PC-9 (cell line): ENCODE measurements around the gene ITGA6. TPM values are rescaled to one million over a fixed set of nuclear protein-coding genes. Genes with fewer than 3 reads are reported as not detected.

Experiments used
- BruUV-seq: library from RNA; stranded (reverse); fragments of 400-500 nt; replicated peaks from 2 replicates; lab custom pipeline; 2021; lab: Mats Ljungman, UMichigan
- CTCF ChIA-PET: fragments of 300-600 bp; sonication (Branson Sonifier 250); formaldehyde crosslinking; loops from one replicate; lab custom pipeline; 2022; ENCODE audit warnings: antibody characterized with exemption; lab: Charles Lee
- POLR2A ChIA-PET: fragments of 300-600 bp; sonication (Branson Sonifier 250); formaldehyde crosslinking; loops from one replicate; lab custom pipeline; 2022; ENCODE audit warnings: antibody characterized with exemption; ENCODE audit not compliant: unreplicated experiment; lab: Charles Lee
- DNase-seq, 2 experiments: peaks; one replicate each; pipeline versions ENCODE4 v3.0.0 to v3.0.0-alpha.2; 2015 to 2022; ENCODE audit warnings: mixed read lengths in 1 of 2
- H2AFZ ChIP-seq: fragments of 200-600 bp; sonication (generic); 2 replicates; pipeline ENCODE4 v1.8.1; 2017; ENCODE audit warnings: antibody characterized with exemption
- H3F3A ChIP-seq: fragments of 200-600 bp; sonication (generic); 2 replicates; pipeline ENCODE4 v1.8.1; 2017; ENCODE audit warnings: antibody characterized with exemption, mild to moderate bottlenecking, low read depth; ENCODE audit not compliant: insufficient read depth
- H3K27ac ChIP-seq: fragments of 200-600 bp; sonication (generic); 2 replicates; pipeline ENCODE4 v1.6.1; 2016; ENCODE audit warnings: mixed run types
- H3K27me3 ChIP-seq: fragments of 200-600 bp; sonication (generic); 2 replicates; pipeline ENCODE4 v1.6.1; 2016; ENCODE audit warnings: low read depth, mixed run types; ENCODE audit not compliant: insufficient read depth
- H3K36me3 ChIP-seq: fragments of 200-600 bp; sonication (generic); 2 replicates; pipeline ENCODE4 v1.6.1; 2016; ENCODE audit warnings: low read depth, mixed run types
- H3K4me1 ChIP-seq: fragments of 200-600 bp; sonication (generic); replicated peaks from 2 replicates; pipeline ENCODE4 v1.6.1; 2016; ENCODE audit warnings: mixed run types; ENCODE audit not compliant: insufficient read depth
- H3K4me2 ChIP-seq: fragments of 200-600 bp; sonication (generic); 2 replicates; pipeline ENCODE4 v1.6.1; 2017; ENCODE audit warnings: mixed run types
- H3K4me3 ChIP-seq: fragments of 200-600 bp; sonication (generic); 2 replicates; pipeline ENCODE4 v1.6.1; 2016; ENCODE audit warnings: mixed run types
- H3K79me2 ChIP-seq: fragments of 200-600 bp; sonication (generic); 2 replicates; pipeline ENCODE4 v1.6.1; 2017; ENCODE audit warnings: low read depth, mixed run types
- H3K9me2 ChIP-seq: fragments of 200-600 bp; sonication (generic); 2 replicates; pipeline ENCODE4 v1.8.1; 2017; ENCODE audit warnings: mild to moderate bottlenecking; ENCODE audit not compliant: insufficient read depth
- H3K9me3 ChIP-seq: fragments of 200-600 bp; sonication (generic); 2 replicates; pipeline ENCODE4 v1.8.1; 2016; ENCODE audit warnings: low read depth; ENCODE audit not compliant: insufficient read depth
- H4K20me1 ChIP-seq: fragments of 200-600 bp; sonication (generic); 2 replicates; pipeline ENCODE4 v1.8.1; 2017; ENCODE audit not compliant: insufficient read depth
- CTCF ChIP-seq: fragments of 200-600 bp; sonication (generic); conservative IDR thresholded peaks from 2 replicates; pipeline ENCODE4 v1.6.1; 2017; ENCODE audit warnings: mixed run types, antibody characterized with exemption, mild to moderate bottlenecking, moderate library complexity
- EZH2 ChIP-seq: fragments of 200-600 bp; sonication (generic); IDR thresholded peaks from 2 replicates; pipeline ENCODE4 v1.8.0; 2017; ENCODE audit warnings: antibody characterized with exemption, low read depth
- intact Hi-C: fragments of 100-400 bp; cut with micrococcal nuclease; formaldehyde crosslinking; loops from one replicate; pipeline ENCODE4 v1.10.0; 2022; ENCODE audit not compliant: unreplicated experiment
- total RNA-seq: library from RNA; stranded (reverse); gene quantifications from 2 replicates; pipeline ENCODE4 v1.2.3, GENCODE V29; 2021

Gene ITGA6
- total RNA-seq, 1 experiment from 2014 or later: 213 TPM

GRCh38 chr2:172394002-172394401, 33.4 kb upstream of the ITGA6 start:
- Histone ChIP-seq H2AFZ (no peak overlapping the region), H3K27me3 (no peaks in the 10 kb centered on the region), H3K4me1 (no peaks in the 10 kb centered on the region), H3K4me3 (no peak overlapping the region), H3K9me2 (0 out of 2 replicates have a peak, but pooled peaks cover under 1% of the 10 kb centered on the region), H4K20me1 (no peaks in the 10 kb centered on the region), H3K27ac (no peak overlapping the region), H3K36me3 (no peaks in the 10 kb centered on the region), H3F3A (no peaks in the 10 kb centered on the region), H3K79me2 (no peaks in the 10 kb centered on the region), H3K9me3 (no peaks in the 10 kb centered on the region), H3K4me2 (no peak overlapping the region)
- DNase-seq: no peak
- ChIA-PET CTCF (no interaction called here), POLR2A (no interaction called here)
- no peak for TF ChIP-seq CTCF
- no peak for TF ChIP-seq EZH2
- no TSS peak for BruUV-seq
- intact Hi-C loops: no loop called here

GRCh38 chr2:172395503-172395902, 31.9 kb upstream of the ITGA6 start:
- Histone ChIP-seq H3K27ac (no peak overlapping the region), H2AFZ (no peak overlapping the region), H3K4me1 (no peaks in the 10 kb centered on the region), H3K36me3 (no peaks in the 10 kb centered on the region), H3K9me3 (no peaks in the 10 kb centered on the region), H3F3A (no peaks in the 10 kb centered on the region), H3K4me3 (no peak overlapping the region), H3K27me3 (no peaks in the 10 kb centered on the region), H3K4me2 (no peak overlapping the region), H3K9me2 (no peaks in the 10 kb centered on the region), H4K20me1 (no peaks in the 10 kb centered on the region), H3K79me2 (no peaks in the 10 kb centered on the region)
- intact Hi-C loops: no loop called here
- POLR2A ChIA-PET: no interaction called here
- CTCF ChIA-PET: no interaction called here
- no peak for DNase-seq
- no TSS peak for BruUV-seq
- TF ChIP-seq CTCF (no peak), EZH2 (no peak)

- Histone ChIP-seq H4K20me1 (no peaks in the 10 kb centered on the region), H3K4me1 (no peaks in the 10 kb centered on the region), H3K36me3 (no peaks in the 10 kb centered on the region), H3K27ac (no peak overlapping the region), H2AFZ (no peak overlapping the region), H3K27me3 (no peaks in the 10 kb centered on the region), H3K9me3 (no peaks in the 10 kb centered on the region), H3K9me2 (no peaks in the 10 kb centered on the region), H3F3A (no peaks in the 10 kb centered on the region), H3K79me2 (no peaks in the 10 kb centered on the region), H3K4me2 (no peak overlapping the region), H3K4me3 (no peak overlapping the region)
- DNase-seq: no peak
- ChIA-PET CTCF (interaction anchor here (0.9 kb wide), 1 partner anchor 63 kb away, joined by 3 read pairs; no protein-coding TSS in a partner anchor), POLR2A (no interaction called here)
- intact Hi-C loops: no loop called here
- TF ChIP-seq EZH2: no peak
- TF ChIP-seq CTCF: no peak
- BruUV-seq: no TSS peak
Observed at GRCh38 chr2:172397148-172397834, 30.1 kb upstream of the ITGA6 start.
